Measurements from ENCODE around the gene AGBL4.

The AGBL4 gene

GRCh38 chr1:48761411-48761810 lies 1262.3 kb downstream of the AGBL4 start:
- H3K79me2 ChIP-seq (ENCODE audit: insufficient read depth, low read length): peaks cover 10% of the 10 kb centered on the region
- H3K4me2 ChIP-seq (ENCODE audit: insufficient read depth, low read length): no peak overlapping the region
- no peak overlapping the region for H3K27ac ChIP-seq (ENCODE audit: low read length)
- no peaks in the 10 kb centered on the region for H3K4me1 ChIP-seq (ENCODE audit: insufficient read depth, low read length)
- TF ChIP-seq EZH2 (IDR thresholded peaks at IDR 0.05; ENCODE audit: borderline replicate concordance, low read depth, low read length, severe bottlenecking) (no peak), CTCF (IDR thresholded peaks at IDR 0.05; ENCODE audit: borderline replicate concordance, extremely low read depth, low read length, poor library complexity, severe bottlenecking) (no peak)
- no peak overlapping the region for H2AFZ ChIP-seq (ENCODE audit: low read depth, low read length)
- no peaks in the 10 kb centered on the region for H3K27me3 ChIP-seq (ENCODE audit: insufficient read depth, low read length, poor library complexity)
- no peak for DNase-seq
- H3K9me3 ChIP-seq (ENCODE audit: insufficient read depth, low read length, severe bottlenecking): no peaks in the 10 kb centered on the region
- peaks cover 77% of the 10 kb centered on the region for H3K36me3 ChIP-seq (ENCODE audit: insufficient read depth, low read length)
- peaks cover 19% of the 10 kb centered on the region for H4K20me1 ChIP-seq (ENCODE audit: insufficient read depth, low read length)
- no peak overlapping the region for H3K4me3 ChIP-seq (ENCODE audit: low read depth in 1 of 2, low read length in 2 of 2)
- no peak overlapping the region for H3K9ac ChIP-seq (ENCODE audit: low read depth, low read length)
- ATAC-seq (ENCODE audit: insufficient read depth, low read depth): no peak

GRCh38 chr1:48760857-48761256 lies 1262.9 kb downstream of the AGBL4 start:
- Histone ChIP-seq H3K9me3 (ENCODE audit: insufficient read depth, low read length, severe bottlenecking) (no peaks in the 10 kb centered on the region), H3K79me2 (ENCODE audit: insufficient read depth, low read length) (peaks cover 7% of the 10 kb centered on the region), H3K4me1 (ENCODE audit: insufficient read depth, low read length) (no peaks in the 10 kb centered on the region), H2AFZ (ENCODE audit: low read depth, low read length) (no peak overlapping the region), H3K4me2 (ENCODE audit: insufficient read depth, low read length) (no peak overlapping the region), H3K27ac (ENCODE audit: low read length) (no peak overlapping the region), H4K20me1 (ENCODE audit: insufficient read depth, low read length) (peaks cover 22% of the 10 kb centered on the region), H3K27me3 (ENCODE audit: insufficient read depth, low read length, poor library complexity) (no peaks in the 10 kb centered on the region), H3K4me3 (ENCODE audit: low read depth in 1 of 2, low read length in 2 of 2) (no peak overlapping the region), H3K9ac (ENCODE audit: low read depth, low read length) (no peak overlapping the region), H3K36me3 (ENCODE audit: insufficient read depth, low read length) (peaks cover 80% of the 10 kb centered on the region)
- DNase-seq (no peak), ATAC-seq (ENCODE audit: insufficient read depth, low read depth) (no peak)
- TF ChIP-seq CTCF (IDR thresholded peaks at IDR 0.05; ENCODE audit: borderline replicate concordance, extremely low read depth, low read length, poor library complexity, severe bottlenecking) (no peak), EZH2 (IDR thresholded peaks at IDR 0.05; ENCODE audit: borderline replicate concordance, low read depth, low read length, severe bottlenecking) (no peak)

GRCh38 chr1:48758976-48759375 lies 1264.8 kb downstream of the AGBL4 start:
- Histone ChIP-seq H3K9me3 (ENCODE audit: insufficient read depth, low read length, severe bottlenecking) (no peaks in the 10 kb centered on the region), H3K27ac (ENCODE audit: low read length) (no peak overlapping the region), H3K79me2 (ENCODE audit: insufficient read depth, low read length) (peaks cover 7% of the 10 kb centered on the region), H3K4me3 (ENCODE audit: low read depth in 1 of 2, low read length in 2 of 2) (no peak overlapping the region), H3K27me3 (ENCODE audit: insufficient read depth, low read length, poor library complexity) (no peaks in the 10 kb centered on the region), H3K9ac (ENCODE audit: low read depth, low read length) (no peak overlapping the region), H2AFZ (ENCODE audit: low read depth, low read length) (no peak overlapping the region), H4K20me1 (ENCODE audit: insufficient read depth, low read length) (peaks cover 14% of the 10 kb centered on the region), H3K4me1 (ENCODE audit: insufficient read depth, low read length) (no peaks in the 10 kb centered on the region), H3K4me2 (ENCODE audit: insufficient read depth, low read length) (no peak overlapping the region), H3K36me3 (ENCODE audit: insufficient read depth, low read length) (peaks cover 93% of the 10 kb centered on the region)
- TF ChIP-seq CTCF (IDR thresholded peaks at IDR 0.05; ENCODE audit: borderline replicate concordance, extremely low read depth, low read length, poor library complexity, severe bottlenecking): no peak
- TF ChIP-seq EZH2 (IDR thresholded peaks at IDR 0.05; ENCODE audit: borderline replicate concordance, low read depth, low read length, severe bottlenecking): no peak
- DNase-seq (no peak), ATAC-seq (ENCODE audit: insufficient read depth, low read depth) (no peak)

- H3K4me1 ChIP-seq (ENCODE audit: insufficient read depth, low read length): no peaks in the 10 kb centered on the region
- no peaks in the 10 kb centered on the region for H3K27me3 ChIP-seq (ENCODE audit: insufficient read depth, low read length, poor library complexity)
- H3K36me3 ChIP-seq (ENCODE audit: insufficient read depth, low read length): peaks cover 96% of the 10 kb centered on the region
- peaks cover 3% of the 10 kb centered on the region for H3K79me2 ChIP-seq (ENCODE audit: insufficient read depth, low read length)
- DNase-seq (no peak), ATAC-seq (ENCODE audit: insufficient read depth, low read depth) (no peak)
- H3K9ac ChIP-seq (ENCODE audit: low read depth, low read length): no peak overlapping the region
- H4K20me1 ChIP-seq (ENCODE audit: insufficient read depth, low read length): peaks cover 14% of the 10 kb centered on the region
- no peak overlapping the region for H2AFZ ChIP-seq (ENCODE audit: low read depth, low read length)
- TF ChIP-seq EZH2 (IDR thresholded peaks at IDR 0.05; ENCODE audit: borderline replicate concordance, low read depth, low read length, severe bottlenecking) (no peak), CTCF (IDR thresholded peaks at IDR 0.05; ENCODE audit: borderline replicate concordance, extremely low read depth, low read length, poor library complexity, severe bottlenecking) (no peak)
- no peak overlapping the region for H3K4me3 ChIP-seq (ENCODE audit: low read depth in 1 of 2, low read length in 2 of 2)
- H3K27ac ChIP-seq (ENCODE audit: low read length): no peak overlapping the region
- H3K9me3 ChIP-seq (ENCODE audit: insufficient read depth, low read length, severe bottlenecking): no peaks in the 10 kb centered on the region
- no peak overlapping the region for H3K4me2 ChIP-seq (ENCODE audit: insufficient read depth, low read length)
Observed at GRCh38 chr1:48757363-48757762, 1266.4 kb downstream of the AGBL4 start.
